Endothelial cell of umbilical vein (primary cell): ENCODE measurements around the gene SLC12A2. TPM values are rescaled to one million over a fixed set of nuclear protein-coding genes. Genes with fewer than 3 reads are reported as not detected.

Experiments
- BruUV-seq: library from RNA; stranded (reverse); fragments of 400-500 nt; replicated peaks from 2 replicates; lab custom pipeline; 2021; lab: Mats Ljungman, UMichigan
- CTCF ChIA-PET: fragments of 300-600, 350-600 bp; sonication (Branson Sonifier 250); formaldehyde crosslinking; loops from one replicate; lab custom pipeline; 2021; ENCODE audit warnings: antibody characterized with exemption, inconsistent platforms; lab: Charles Lee
- POLR2A ChIA-PET: fragments of 300-600, 350-600 bp; sonication (Branson Sonifier 250); formaldehyde crosslinking; loops from one replicate; lab custom pipeline; 2021; ENCODE audit warnings: antibody characterized with exemption, inconsistent platforms; lab: Charles Lee
- DNase-seq: peaks from one replicate; pipeline ENCODE4 v3.0.0-alpha.2; 2011; ENCODE audit warnings: low read depth, low spot score
- FAIRE-seq: peaks from 2 replicates; lab custom pipeline; 2011; peaks lifted over from hg19 to GRCh38; lab: Jason Lieb, UNC
- H2AFZ ChIP-seq: 2 replicates; pipeline ENCODE4 v1.6.0; 2012; ENCODE audit warnings: low read depth, low read length, control low read depth, inconsistent platforms
- H3K27ac ChIP-seq: 2 replicates; pipeline ENCODE4 v1.5.1; 2011; ENCODE audit warnings: low read depth, mild to moderate bottlenecking, control low read depth, low read length, moderate library complexity; ENCODE audit not compliant: insufficient read depth
- H3K27me3 ChIP-seq, 2 experiments: 2 replicates each; pipeline versions ENCODE4 v1.6.0 to v1.6.1; 2011; ENCODE audit warnings: low read length in 2 of 2, mixed read lengths in 1 of 2; ENCODE audit not compliant: control insufficient read depth in 2 of 2, insufficient read depth in 2 of 2
- H3K36me3 ChIP-seq, 2 experiments: 2 replicates in 1 of 2; 3 replicates in 1 of 2; pipeline ENCODE4 v1.5.1; 2011; ENCODE audit warnings: low read length in 2 of 2, mild to moderate bottlenecking in 1 of 2, moderate library complexity in 1 of 2; ENCODE audit not compliant: control insufficient read depth in 2 of 2, insufficient read depth in 2 of 2; ENCODE audit errors: extremely low read depth in 1 of 2
- H3K4me1 ChIP-seq: 3 replicates; pipeline ENCODE4 v1.5.1; 2011; ENCODE audit warnings: mild to moderate bottlenecking, low read length; ENCODE audit not compliant: control insufficient read depth, insufficient read depth; ENCODE audit errors: extremely low read depth
- H3K4me2 ChIP-seq: 2 replicates; pipeline ENCODE4 v1.6.1; 2011; ENCODE audit warnings: low read length, control low read depth, mixed read lengths; ENCODE audit not compliant: insufficient read depth
- H3K4me3 ChIP-seq, 3 experiments: fragments of 200-600 bp in 1 of 3; sonication (generic), shearing (Covaris generic) in 1 of 3; replicated peaks in 1 of 3; 2 replicates each; pipeline ENCODE4 v1.5.1; 2011 to 2016; ENCODE audit warnings: control low read depth in 3 of 3, low read length in 3 of 3, mild to moderate bottlenecking in 2 of 3, inconsistent platforms in 1 of 3, low read depth in 1 of 3, moderate library complexity in 1 of 3; ENCODE audit not compliant: insufficient read depth in 1 of 3
- H3K79me2 ChIP-seq: 2 replicates; pipeline ENCODE4 v1.6.0; 2012; ENCODE audit warnings: low read length, inconsistent platforms; ENCODE audit not compliant: control insufficient read depth, insufficient read depth
- H3K9ac ChIP-seq: replicated peaks from 2 replicates; pipeline ENCODE3; 2011; ENCODE audit warnings: low read length, control low read depth; ENCODE audit not compliant: insufficient read depth; ENCODE audit errors: extremely low read depth
- H3K9me1 ChIP-seq: replicated peaks from 3 replicates; pipeline ENCODE4 v1.6.0; 2011; ENCODE audit warnings: mild to moderate bottlenecking, low read length; ENCODE audit not compliant: control insufficient read depth, insufficient read depth; ENCODE audit errors: extremely low read depth
- H3K9me3 ChIP-seq: replicated peaks from 2 replicates; pipeline ENCODE4 v1.5.1; 2012; ENCODE audit warnings: low read length, inconsistent platforms; ENCODE audit not compliant: control insufficient read depth, insufficient read depth
- H4K20me1 ChIP-seq: replicated peaks from 2 replicates; pipeline ENCODE3; 2011; ENCODE audit warnings: mild to moderate bottlenecking, low read length; ENCODE audit not compliant: control insufficient read depth, insufficient read depth; ENCODE audit errors: extremely low read depth
- CTCF ChIP-seq, 2 donors: IDR thresholded peaks; 1 replicate in 1 of 2; 2 replicates in 1 of 2; pipeline ENCODE4 v1.5.1; 2011; ENCODE audit warnings: low read length in 2 of 2, mild to moderate bottlenecking in 2 of 2, moderate library complexity in 2 of 2, control low read depth in 1 of 2, inconsistent platforms in 1 of 2, low read depth in 1 of 2; ENCODE audit not compliant: insufficient read depth in 1 of 2; ENCODE audit errors: extremely low read depth in 1 of 2
- EZH2 ChIP-seq: IDR thresholded peaks from 2 replicates; pipeline ENCODE4 v1.6.1; 2012; ENCODE audit warnings: borderline replicate concordance, low read depth, mild to moderate bottlenecking, moderate library complexity, low read length, inconsistent platforms; ENCODE audit not compliant: severe bottlenecking
- FOS ChIP-seq: IDR thresholded peaks from 2 replicates; pipeline ENCODE4 v1.6.1; 2011; ENCODE audit warnings: mild to moderate bottlenecking, low read length, moderate library complexity, borderline replicate concordance; ENCODE audit not compliant: insufficient read depth
- GATA2 ChIP-seq: IDR thresholded peaks from 2 replicates; pipeline ENCODE4 v1.7.0; 2011; ENCODE audit warnings: low read depth, mild to moderate bottlenecking, moderate library complexity, mixed read lengths, low read length; ENCODE audit not compliant: insufficient read length, insufficient read depth
- JUN ChIP-seq: IDR thresholded peaks from 2 replicates; pipeline ENCODE4 v1.6.1; 2011; ENCODE audit warnings: borderline replicate concordance, low read depth; ENCODE audit not compliant: insufficient read length, insufficient read depth
- MYC ChIP-seq: IDR thresholded peaks from one replicate; pipeline ENCODE4 v1.6.1; 2011; ENCODE audit warnings: mild to moderate bottlenecking, low read depth, low read length
- POLR2A ChIP-seq: IDR thresholded peaks from 2 replicates; pipeline ENCODE4 v1.6.1; 2012; ENCODE audit warnings: low read depth, mild to moderate bottlenecking, control low read depth, low read length
- POLR2AphosphoS5 ChIP-seq: IDR thresholded peaks from 2 replicates; pipeline ENCODE4 v1.6.1; 2012; ENCODE audit warnings: low read depth, mild to moderate bottlenecking, control low read depth, low read length, moderate library complexity; ENCODE audit not compliant: insufficient read depth
- dilution Hi-C: fragments of 300-500 bp; cut with MboI; formaldehyde crosslinking; loops from one replicate; pipeline ENCODE4 v1.15.0; 2019; ENCODE audit warnings: low sequenced_read_pairs; ENCODE audit not compliant: extremely low pct_ligation_motif_present
- intact Hi-C: fragments of 100-400 bp; cut with micrococcal nuclease; formaldehyde crosslinking; loops from one replicate; pipeline ENCODE4 v1.10.0; 2022
- polyA plus RNA-seq, 4 experiments: library from polyadenylated mRNA; depleted of rRNA in 3 of 4; stranded (reverse) in 3 of 4; unstranded in 1 of 4; fragments of >200 nt; gene quantifications; 2 replicates each; pipeline versions ENCODE4 v1.2.1 to v1.2.3, GENCODE V29; 2011 to 2012; ENCODE audit warnings: missing spikeins in 1 of 4
- total RNA-seq: library from RNA; stranded (reverse); gene quantifications from 2 replicates; pipeline ENCODE4 v1.2.3, GENCODE V29; 2021
- TF ChIP-seq, protein P1 (sequence below): IDR thresholded peaks from 2 replicates; pipeline ENCODE4 v1.6.1; 2011; ENCODE audit not compliant: insufficient read depth, insufficient read length

SLC12A2 gene
- total and polyA plus RNA-seq, 2 donors (not counting 3 experiments of a cell fraction or from before 2014, with no cell fraction given) = 11.0 to 59.5 TPM

DNA sequence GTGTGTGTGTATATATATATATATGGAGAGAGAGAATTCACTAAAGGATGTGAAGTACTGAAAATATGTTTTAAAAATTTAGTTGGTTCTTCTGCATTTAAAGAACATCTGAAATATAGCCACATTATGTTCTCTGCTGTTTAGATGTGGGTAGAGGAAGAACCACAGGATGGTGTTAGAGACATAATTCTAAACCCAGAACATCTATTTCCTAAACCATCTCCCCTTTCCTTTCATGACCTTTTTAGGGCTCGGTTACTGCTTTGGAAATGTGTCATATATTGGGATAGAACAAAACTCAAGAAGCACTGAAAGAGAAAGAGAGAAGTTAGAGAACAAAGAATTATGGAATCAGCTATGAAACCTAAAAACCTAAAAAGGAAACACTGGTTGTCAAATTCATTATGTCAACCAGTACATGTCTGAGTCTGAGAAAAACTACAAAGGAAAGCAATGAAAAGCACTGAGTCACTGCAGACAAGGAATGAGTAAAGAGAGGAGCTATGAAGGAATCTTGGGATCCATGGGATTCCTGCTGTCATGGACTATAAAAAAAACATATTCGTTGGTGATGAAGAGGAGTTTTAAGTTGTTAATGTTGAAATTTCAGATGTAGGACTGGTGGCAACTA, 28.4 kb downstream of the SLC12A2 start:
- dilution Hi-C loops (no loop called here), intact Hi-C loops (no loop called here)
- Histone ChIP-seq H3K4me1 (no peaks in the 10 kb centered on the region), H3K9me1 (peaks cover 4% of the 10 kb centered on the region), H3K9ac (no peak overlapping the region), H3K27ac (no peak overlapping the region), H3K9me3 (no peaks in the 10 kb centered on the region), H4K20me1 (peaks cover 3% of the 10 kb centered on the region), H2AFZ (no peak overlapping the region), H3K36me3 (peaks cover 2 to 18% of the 10 kb centered on the region in 2 experiments), H3K4me3 (no peak overlapping the region), H3K27me3 (no peaks in the 10 kb centered on the region), H3K4me2 (no peak overlapping the region), H3K79me2 (peaks cover 22% of the 10 kb centered on the region)
- peak; percentile 11 for DNase-seq
- TF ChIP-seq, protein P1, sequence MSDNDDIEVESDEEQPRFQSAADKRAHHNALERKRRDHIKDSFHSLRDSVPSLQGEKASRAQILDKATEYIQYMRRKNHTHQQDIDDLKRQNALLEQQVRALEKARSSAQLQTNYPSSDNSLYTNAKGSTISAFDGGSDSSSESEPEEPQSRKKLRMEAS = no peak
- no peak for TF ChIP-seq JUN
- TF ChIP-seq MYC = no peak
- no peak for TF ChIP-seq GATA2
- TF ChIP-seq FOS = peak; percentile 27
- peak; percentile 47 for FAIRE-seq
- POLR2A ChIA-PET = no interaction called here
- CTCF ChIA-PET = no interaction called here
- BruUV-seq = no TSS peak

GRCh38 chr5:128116445-128116844, 32.9 kb downstream of the SLC12A2 start:
- intact Hi-C loops = no loop called here
- CTCF ChIA-PET = no interaction called here

More at GRCh38 chr5:128116445-128116844, 32.9 kb downstream of the SLC12A2 start:
- no peaks in the 10 kb centered on the region for H3K4me1 ChIP-seq
- no peaks in the 10 kb centered on the region for H3K27me3 ChIP-seq
- H3K9me1 ChIP-seq = peaks cover 4% of the 10 kb centered on the region
- H3K4me2 ChIP-seq = no peak overlapping the region
- no peak for FAIRE-seq
- H3K9me3 ChIP-seq = no peaks in the 10 kb centered on the region
- BruUV-seq = no TSS peak
- DNase-seq = no peak
- no peaks in the 10 kb centered on the region for H3K79me2 ChIP-seq
- no peak overlapping the region for H3K9ac ChIP-seq
- POLR2A ChIA-PET = no interaction called here
- no peak overlapping the region for H3K27ac ChIP-seq
- no peak for TF ChIP-seq MYC
- no peak for TF ChIP-seq POLR2AphosphoS5
- no peak for TF ChIP-seq CTCF (IDR thresholded peaks at IDR 0.05; ENCODE audit: extremely low read depth in 1 of 2, insufficient read depth in 1 of 2, low read depth in 1 of 2, low read length in 2 of 2)
- TF ChIP-seq JUN = no peak
- TF ChIP-seq, protein P1 = no peak
- no peak for TF ChIP-seq POLR2A
- TF ChIP-seq FOS = no peak
- no peak for TF ChIP-seq EZH2
- TF ChIP-seq GATA2 = no peak
- dilution Hi-C loops = no loop called here
- H3K36me3 ChIP-seq = peaks cover 2 to 14% of the 10 kb centered on the region in 2 experiments
- no peak overlapping the region for H3K4me3 ChIP-seq
- H2AFZ ChIP-seq = no peak overlapping the region
- no peaks in the 10 kb centered on the region for H4K20me1 ChIP-seq
